Measurements from ENCODE around the gene STX4. TPM values are rescaled to one million over a fixed set of nuclear protein-coding genes. Genes with fewer than 3 reads are reported as not detected.

The STX4 gene
- total RNA-seq, 4 donors from 2014 or later = 45.7 to 70.7 (median 55.6) TPM

DNA sequence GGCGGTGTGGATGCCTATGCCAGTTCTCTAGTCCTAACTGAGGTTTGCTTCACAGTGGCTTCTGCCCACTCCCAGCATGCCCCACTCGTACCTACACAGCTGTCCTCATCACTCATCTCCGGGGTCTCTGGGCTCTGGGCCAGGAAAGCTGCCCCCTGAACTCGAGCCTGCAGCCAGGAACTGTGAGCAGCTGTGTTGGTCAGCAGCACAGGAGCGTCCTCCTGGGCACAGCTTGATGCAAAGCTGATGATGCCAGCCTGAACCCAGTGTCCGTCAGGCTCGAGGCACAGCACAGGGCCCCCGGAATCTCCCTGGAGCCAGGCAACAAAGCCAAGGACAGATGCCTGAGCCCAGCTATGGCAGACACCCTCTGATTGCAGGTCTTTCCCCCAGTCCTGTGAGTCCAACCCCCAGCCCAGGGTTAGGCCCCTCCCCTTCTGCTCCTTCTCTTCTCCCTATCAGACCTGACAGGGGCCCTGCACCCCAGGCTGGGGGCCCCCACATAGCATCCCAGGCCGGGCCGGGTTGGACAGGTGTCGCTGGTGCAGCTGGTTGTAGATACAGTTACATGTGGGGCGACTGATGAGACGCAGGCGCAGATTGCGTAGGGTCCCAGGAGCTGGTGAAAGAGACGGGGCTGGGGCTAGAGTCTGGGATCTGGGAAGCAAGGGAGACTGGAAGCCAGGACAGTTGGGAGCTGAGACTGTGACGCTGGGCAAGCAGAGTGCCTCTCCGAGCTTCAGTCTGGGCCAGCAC is 52.7 kb downstream of the STX4 start:
- TF ChIP-seq, protein P1, sequence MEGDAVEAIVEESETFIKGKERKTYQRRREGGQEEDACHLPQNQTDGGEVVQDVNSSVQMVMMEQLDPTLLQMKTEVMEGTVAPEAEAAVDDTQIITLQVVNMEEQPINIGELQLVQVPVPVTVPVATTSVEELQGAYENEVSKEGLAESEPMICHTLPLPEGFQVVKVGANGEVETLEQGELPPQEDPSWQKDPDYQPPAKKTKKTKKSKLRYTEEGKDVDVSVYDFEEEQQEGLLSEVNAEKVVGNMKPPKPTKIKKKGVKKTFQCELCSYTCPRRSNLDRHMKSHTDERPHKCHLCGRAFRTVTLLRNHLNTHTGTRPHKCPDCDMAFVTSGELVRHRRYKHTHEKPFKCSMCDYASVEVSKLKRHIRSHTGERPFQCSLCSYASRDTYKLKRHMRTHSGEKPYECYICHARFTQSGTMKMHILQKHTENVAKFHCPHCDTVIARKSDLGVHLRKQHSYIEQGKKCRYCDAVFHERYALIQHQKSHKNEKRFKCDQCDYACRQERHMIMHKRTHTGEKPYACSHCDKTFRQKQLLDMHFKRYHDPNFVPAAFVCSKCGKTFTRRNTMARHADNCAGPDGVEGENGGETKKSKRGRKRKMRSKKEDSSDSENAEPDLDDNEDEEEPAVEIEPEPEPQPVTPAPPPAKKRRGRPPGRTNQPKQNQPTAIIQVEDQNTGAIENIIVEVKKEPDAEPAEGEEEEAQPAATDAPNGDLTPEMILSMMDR (IDR thresholded peaks at IDR 0.05; ENCODE audit: low read depth) = no peak

DNA sequence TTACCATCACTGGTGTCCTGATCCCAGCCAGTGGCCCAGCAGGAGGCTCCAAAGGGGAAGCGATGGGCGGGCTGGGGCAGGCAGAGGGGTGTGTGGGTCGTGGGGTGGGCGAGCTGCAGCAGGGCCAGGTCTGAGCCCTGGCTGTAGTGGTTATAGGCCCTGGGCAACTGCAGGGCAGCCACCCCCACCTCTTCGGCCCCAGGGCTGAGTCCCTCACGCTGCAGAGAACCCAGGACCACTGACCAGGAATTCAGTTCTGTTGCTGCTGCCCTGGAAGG is 53.2 kb downstream of the STX4 start:
- TF ChIP-seq, protein P1 (IDR thresholded peaks at IDR 0.05; ENCODE audit: low read depth) = no peak

DNA sequence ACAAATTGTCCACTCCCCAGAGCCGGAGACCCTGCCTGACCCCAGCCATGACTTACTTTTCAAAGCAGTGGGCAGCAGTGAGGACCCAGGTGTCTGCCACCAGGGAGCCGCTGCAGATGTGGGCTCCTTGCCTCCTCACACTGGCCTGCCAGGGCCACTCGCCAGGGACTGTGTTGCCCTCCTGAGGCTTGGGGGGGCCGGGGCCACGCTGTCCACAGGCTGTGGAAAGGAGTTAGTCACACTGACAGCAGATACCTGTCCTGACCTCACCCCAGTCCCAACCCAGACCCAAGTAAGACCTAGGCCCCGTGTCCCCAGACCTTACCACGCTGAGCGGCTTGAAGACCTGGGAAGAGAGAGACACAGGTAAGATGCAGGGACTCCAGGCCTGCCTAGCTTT is 54.1 kb downstream of the STX4 start:
- TF ChIP-seq, protein P1 (IDR thresholded peaks at IDR 0.05; ENCODE audit: low read depth) = no peak

DNA sequence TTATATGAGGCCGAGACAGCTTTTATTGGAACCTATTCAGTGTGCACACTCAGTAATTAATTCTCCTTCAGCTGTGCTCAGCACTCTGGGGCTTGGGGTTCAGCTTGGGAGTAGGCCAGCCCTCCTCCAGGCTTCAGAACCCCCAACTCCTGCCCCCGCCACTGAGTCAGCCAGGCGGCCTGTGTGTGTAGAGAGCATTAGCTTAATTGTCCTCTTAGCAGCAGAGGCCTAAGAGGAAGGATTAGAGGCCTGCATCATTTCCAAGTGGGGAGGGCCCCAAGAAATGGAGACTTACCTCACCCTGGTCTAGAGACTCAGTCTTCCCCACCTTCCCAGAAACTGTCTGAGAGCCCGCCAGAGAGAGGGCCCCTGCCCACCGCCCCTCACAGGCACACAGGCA is 54.6 kb downstream of the STX4 start:
- TF ChIP-seq, protein P1 (IDR thresholded peaks at IDR 0.05; ENCODE audit: low read depth) = no peak

DNA sequence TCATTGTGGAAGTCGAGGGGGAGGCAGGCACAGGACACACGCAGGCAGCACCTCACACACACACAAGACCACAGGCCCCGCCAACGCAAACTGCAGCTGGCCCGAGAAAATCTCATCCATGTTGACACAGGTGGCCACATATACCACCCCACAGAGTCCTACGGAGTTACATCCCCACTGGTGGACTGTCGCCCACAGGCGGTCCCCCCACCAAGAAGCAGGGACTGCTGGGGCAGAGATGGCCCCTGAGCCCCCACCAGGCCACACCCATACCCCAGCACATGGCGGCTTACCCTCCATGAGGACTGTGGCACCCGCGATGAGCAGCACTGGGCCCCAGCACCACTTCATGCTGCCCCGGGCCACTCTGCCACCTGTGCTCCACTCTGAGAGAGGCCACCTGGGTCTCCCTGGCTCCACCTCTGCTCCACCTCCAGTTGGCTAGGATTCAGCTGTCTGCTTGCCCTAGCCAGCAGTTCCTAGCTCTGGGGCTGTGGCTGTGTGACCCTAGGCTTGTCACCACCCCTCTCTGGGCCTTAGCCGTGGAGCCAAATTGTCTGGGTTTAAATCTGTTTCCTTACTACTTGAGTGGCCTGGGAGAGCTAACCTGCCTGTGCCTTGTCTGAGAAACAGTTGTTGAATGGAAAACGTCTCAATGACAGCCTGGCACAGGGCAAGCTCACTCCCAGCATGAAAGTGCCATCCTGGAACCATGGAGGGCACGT is 55.3 kb downstream of the STX4 start, which contains the start of gene PRSS53:
Gene PRSS53 (minus strand): TSS at position 485 of the 725 bp plus-strand sequence. CDS start 134 bp downstream, at position 351.
- TF ChIP-seq, protein P1 (IDR thresholded peaks at IDR 0.05; ENCODE audit: low read depth) = no peak

DNA sequence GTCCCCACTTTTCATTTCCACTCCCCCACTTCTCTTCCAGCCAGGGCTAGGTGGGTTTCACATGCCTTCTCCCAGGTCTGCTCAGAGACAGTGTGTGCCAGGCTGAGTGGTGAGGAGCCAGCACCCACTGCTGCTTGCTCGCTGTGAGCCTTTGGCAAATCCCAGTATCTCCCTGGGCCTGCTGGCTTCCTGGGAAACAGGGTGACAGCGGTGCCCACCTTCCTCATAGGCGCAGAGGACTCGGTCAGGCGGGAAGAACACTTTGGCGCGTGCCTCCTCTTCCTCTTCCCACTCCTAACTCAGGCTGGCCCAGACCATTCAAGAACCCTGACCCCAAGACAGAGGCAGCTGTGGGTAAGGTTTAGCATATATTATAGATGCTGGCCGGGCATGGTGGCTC is 55.8 kb downstream of the STX4 start:
- TF ChIP-seq, protein P1 (IDR thresholded peaks at IDR 0.05; ENCODE audit: low read depth) = no peak

Other genes with a start within 250 kb of the STX4 start
- gene ZNF629, start 246.4 kb upstream of the STX4 start, total RNA-seq = 10 to 100 TPM in 1 of 4 donors, 1 to 10 TPM in 3; 6.6 to 13.4 (median 9.0) TPM
- gene BCL7C, start 139.5 kb upstream of the STX4 start, total RNA-seq = 10 to 100 TPM; 15.3 to 34.9 (median 24.3) TPM
- 1 to 10 TPM in 2 of 4 donors, under 1 TPM in 1, not detected in 1; 0.85 to 2.9 (median 2.8) TPM for gene CTF1, start 136.9 kb upstream of the STX4 start, total RNA-seq
- 1 to 10 TPM; 2.4 to 6.2 (median 4.2) TPM for gene FBXL19, start 110.0 kb upstream of the STX4 start, total RNA-seq
- gene ORAI3, start 84.5 kb upstream of the STX4 start, total RNA-seq = 10 to 100 TPM; 13.4 to 41.1 (median 36.3) TPM
- gene SETD1A, start 75.8 kb upstream of the STX4 start, total RNA-seq = 10 to 100 TPM in 1 of 4 donors, 1 to 10 TPM in 3; 3.9 to 10.5 (median 5.3) TPM
- 10 to 100 TPM; 18.3 to 73.8 (median 30.0) TPM for gene HSD3B7, start 48.4 kb upstream of the STX4 start, total RNA-seq
- 1 to 10 TPM in 2 of 4 donors, under 1 TPM in 2; 0.49 to 2.2 (median 0.90) TPM for gene STX1B, start 22.9 kb upstream of the STX4 start, total RNA-seq
- 10 to 100 TPM in 1 of 4 donors, 1 to 10 TPM in 3; 7.3 to 10.7 (median 7.6) TPM for gene ZNF668, start 40.7 kb downstream of the STX4 start, total RNA-seq
- 10 to 100 TPM in 3 of 4 donors, 1 to 10 TPM in 1; 8.3 to 15.6 (median 14.9) TPM for gene ZNF646, start 40.9 kb downstream of the STX4 start, total RNA-seq
- 1 to 10 TPM; 1.5 to 3.2 (median 1.8) TPM for gene PRSS53, start 55.4 kb downstream of the STX4 start, total RNA-seq
- gene VKORC1, start 61.2 kb downstream of the STX4 start, total RNA-seq = 100 to 1,000 TPM in 2 of 4 donors, 10 to 100 TPM in 2; 53.3 to 129 (median 94.6) TPM
- 10 to 100 TPM; 26.6 to 45.2 (median 33.2) TPM for gene BCKDK, start 74.8 kb downstream of the STX4 start, total RNA-seq
- 10 to 100 TPM; 42.3 to 71.2 (median 51.9) TPM for gene KAT8, start 84.1 kb downstream of the STX4 start, total RNA-seq
- 1 to 10 TPM in 1 of 4 donors, not detected in 3; 1.4 TPM for gene PRSS8, start 102.2 kb downstream of the STX4 start, total RNA-seq
- gene PRSS36, start 116.5 kb downstream of the STX4 start, total RNA-seq = 10 to 100 TPM in 2 of 4 donors, 1 to 10 TPM in 2; 2.6 to 11.3 (median 8.3) TPM
- 10 to 100 TPM; 53.7 to 92.5 (median 66.2) TPM for gene FUS, start 146.6 kb downstream of the STX4 start, total RNA-seq
- gene PYCARD, start 169.2 kb downstream of the STX4 start, total RNA-seq = 10 to 100 TPM; 27.1 to 88.4 (median 49.7) TPM
- gene TRIM72, start 180.6 kb downstream of the STX4 start, total RNA-seq = not detected
- gene PYDC1, start 183.6 kb downstream of the STX4 start, total RNA-seq = not detected
- 10 to 100 TPM; 12.4 to 72.2 (median 29.8) TPM for gene ITGAM, start 226.4 kb downstream of the STX4 start, total RNA-seq

Data from subcutaneous adipose tissue (tissue), 4 donors.